ENCODE results near the gene TFCP2L1.
"Not testable (repeated sequence)": the region's sequence is repeated elsewhere in the genome, so short reads cannot be mapped to it uniquely, and the experiment has no call there.

Gene TFCP2L1

DNA sequence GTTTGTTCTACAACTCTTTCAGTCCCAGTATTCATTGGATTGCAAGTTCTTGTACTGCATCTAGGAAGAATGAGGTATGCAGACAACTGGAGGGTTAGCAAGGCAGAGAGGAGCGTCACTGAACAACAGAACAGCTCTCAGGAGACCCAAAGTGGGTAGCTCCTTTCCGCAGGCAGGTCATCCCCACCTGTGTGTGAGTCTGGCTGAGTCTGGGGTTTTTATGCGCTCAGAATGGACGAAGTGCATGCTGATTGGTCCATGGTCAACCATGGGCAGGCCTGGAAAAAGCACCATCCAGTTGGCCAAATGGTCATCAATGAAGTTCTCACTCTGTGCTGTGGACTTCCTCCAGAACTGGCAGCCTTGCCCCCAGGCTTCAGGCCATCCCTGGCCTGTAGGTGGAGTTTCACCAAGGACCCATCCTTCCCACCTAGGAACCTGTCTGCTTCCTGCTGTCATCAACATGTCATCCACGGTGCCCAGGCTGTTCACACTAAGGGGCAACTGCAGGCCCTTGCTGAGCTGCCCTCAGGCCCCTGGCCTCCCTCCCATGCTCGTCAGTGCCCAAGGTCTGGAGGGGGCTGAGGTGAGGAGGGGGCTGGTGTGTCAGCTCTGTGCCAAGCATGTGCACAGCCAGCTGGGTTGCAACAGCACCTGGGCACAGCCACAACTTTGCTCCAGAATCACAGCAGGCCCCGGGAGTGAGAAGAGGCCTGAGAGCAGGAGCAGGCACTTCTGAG is 11.1 kb upstream of the TFCP2L1 start:
- no peak for DNase-seq

DNA sequence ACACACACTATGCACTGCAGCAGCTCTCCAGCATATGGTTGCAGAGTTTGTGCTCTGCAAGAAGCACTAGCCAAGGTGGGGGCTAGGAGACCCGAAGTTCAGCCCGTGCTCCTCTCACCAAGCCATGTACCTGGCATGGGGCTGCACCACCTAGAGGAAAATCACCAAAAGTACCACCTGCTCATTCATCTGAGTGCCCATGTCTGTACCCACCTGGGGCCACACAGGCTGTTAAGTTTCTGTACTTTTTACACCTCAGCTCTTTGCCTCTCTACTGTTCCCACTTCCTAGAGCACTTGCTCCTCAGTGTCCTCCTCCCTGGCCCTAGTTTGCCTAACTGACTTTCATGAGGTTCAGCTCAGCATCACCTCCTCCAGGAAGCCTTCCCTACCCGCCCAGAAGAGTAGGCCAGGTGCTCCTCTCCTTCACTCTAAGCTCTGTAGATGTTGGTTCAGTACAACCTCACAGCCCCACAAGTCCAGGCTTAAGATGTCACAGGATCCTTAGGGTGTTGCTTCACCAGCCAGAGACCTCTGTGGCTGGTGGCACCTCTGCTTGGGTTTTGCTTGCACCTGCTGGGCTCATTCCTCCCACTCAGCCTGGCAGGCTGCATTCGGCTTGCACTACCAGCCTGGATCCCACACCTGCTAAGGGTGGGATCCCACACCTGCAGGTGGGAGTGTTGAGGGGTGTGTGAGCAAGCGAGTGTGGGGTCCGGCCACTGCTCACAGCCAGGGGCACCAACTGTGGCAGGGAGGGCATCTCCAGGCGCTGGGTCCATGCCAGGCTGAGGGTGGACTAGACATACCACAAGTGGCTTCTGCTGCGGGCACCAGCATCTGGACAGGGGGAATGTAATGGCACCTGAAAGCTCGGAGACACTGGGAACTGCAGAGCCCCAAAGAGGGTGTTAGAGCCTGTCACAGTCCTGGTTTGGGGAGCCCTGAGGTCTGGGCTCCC is 10.2 kb upstream of the TFCP2L1 start:
- DNase-seq, result no peak

DNA sequence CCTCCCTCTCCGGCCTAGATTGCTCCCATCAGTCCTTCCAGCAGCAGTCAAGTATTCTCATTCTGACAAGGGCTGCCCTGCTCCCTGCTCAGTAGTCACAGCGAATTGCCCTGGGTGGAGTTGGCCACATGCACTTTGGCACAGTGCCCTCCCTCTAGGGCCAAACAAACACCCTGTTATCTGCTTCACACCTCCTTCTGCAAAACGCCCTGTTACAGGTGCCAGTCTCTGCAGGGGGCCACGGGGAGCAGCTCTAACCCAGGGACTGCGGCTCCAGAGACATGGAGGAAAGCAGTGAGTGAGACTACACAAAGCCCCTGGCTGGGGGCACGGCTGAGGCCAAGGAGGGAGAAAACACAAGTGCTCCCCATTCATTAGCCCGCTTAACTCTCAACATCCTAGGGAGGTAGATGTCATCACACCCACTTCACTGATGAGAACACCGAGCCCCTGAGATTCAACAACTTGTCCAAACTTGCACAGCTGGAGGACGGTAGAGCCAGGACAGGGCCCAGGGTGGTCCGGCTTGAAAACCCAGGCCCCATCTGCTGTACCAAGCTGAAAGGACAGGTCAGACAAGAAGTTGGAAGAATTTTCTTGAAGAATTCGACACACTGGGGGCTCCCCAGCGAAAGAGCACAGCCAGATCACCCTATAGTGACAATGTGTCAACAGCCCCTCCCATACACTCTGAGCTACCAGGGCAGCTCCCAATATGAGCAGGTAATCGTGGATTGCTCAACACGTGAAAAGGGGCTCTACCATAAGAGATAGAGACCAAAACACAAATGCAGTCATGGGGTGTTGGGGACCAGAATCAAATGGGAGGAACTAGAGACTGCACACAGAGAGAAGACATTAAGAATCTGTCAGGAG is 8.7 kb upstream of the TFCP2L1 start:
- no peak for DNase-seq

DNA sequence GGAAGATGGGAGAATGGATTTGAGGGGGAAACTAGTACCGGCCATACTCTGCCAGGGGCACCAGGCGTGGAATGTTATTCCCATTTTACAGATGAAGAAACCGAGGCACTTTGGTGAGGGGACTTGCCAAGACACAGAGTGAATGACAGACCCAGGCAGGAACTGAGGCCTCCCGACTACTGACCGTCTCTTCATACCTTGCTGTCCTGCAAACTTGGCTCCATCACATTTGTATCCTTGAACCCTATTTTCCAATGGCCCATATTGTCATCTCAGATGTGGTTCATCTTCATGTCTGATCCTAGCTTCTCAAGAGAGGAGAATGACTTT is 6.2 kb upstream of the TFCP2L1 start:
- DNase-seq, result no peak

DNA sequence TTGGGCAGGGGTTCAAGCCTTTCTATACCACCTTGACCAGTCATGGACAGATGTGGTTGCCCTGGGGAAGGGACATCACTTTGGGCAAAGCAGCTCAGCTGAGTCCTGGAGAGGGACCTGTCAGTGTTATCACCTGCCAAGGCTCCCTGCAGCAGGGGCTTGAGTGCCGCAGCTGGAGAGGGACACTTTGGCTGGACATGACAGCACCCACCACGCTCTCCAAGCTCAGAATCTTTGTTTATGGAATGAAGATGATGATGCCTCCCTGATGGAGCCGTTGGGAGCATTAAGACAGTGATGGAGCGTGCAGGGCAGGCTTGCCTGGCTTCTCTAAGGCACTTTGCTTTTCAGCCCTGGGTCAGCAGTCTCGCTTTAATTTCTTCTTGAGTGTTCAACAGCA is 4.3 kb upstream of the TFCP2L1 start:
- no peak for DNase-seq

DNA sequence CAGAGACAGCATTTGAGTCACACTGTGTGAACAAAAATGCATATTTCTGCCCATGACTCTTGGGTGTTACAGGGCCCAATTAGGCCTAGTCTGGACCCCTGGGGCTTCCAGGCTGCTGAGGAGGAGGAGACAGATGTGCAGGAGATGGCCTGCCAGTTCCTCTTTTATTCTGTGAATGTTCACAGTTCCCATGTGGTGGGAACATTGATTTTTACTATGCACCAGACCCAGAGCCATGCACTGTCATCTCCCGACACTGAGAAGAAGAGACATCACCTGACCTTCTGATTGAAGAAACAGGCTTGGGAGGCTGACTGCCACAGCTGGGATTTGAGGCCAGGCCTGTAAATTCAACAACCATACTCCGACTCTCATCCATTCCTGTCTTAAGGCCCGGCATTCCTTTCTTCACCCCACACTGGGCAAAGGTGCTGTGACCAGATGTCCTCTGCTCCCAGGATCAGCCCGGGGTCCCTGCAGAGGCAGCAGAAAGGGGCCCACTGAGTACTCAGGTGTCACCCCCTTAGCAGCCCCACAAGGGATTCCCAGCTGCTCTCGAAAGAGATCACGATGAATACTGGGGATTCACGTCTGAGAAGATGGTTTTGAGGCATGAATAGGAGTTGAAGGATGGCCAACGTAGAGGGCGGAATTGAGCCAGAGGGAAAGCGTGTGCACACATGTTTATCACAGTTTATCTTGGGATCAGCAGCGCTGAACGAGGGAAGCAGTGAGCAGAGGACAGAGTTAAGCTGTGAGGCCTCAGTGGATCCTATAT is 3.6 kb upstream of the TFCP2L1 start:
- no peak for DNase-seq

DNA sequence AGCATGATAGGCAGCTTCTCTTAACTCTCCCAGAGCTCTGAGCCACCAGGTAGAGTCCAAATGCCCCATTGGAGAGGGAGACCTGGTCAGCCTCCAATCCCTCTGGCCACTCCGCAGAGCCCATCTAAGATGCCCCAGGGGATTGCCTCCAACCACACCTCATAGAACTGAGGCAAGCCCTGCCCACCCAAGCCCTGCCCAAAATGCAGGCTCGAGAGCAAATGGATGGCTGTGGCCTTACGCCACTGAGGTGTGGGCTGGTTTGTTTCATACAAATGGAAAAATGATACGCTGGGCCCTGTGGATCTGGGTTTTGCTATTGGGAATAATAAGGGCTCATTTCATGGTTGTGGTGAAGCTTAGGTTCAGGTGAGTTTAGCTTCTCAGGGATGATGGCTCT is 3.0 kb upstream of the TFCP2L1 start:
- no peak for DNase-seq

DNA sequence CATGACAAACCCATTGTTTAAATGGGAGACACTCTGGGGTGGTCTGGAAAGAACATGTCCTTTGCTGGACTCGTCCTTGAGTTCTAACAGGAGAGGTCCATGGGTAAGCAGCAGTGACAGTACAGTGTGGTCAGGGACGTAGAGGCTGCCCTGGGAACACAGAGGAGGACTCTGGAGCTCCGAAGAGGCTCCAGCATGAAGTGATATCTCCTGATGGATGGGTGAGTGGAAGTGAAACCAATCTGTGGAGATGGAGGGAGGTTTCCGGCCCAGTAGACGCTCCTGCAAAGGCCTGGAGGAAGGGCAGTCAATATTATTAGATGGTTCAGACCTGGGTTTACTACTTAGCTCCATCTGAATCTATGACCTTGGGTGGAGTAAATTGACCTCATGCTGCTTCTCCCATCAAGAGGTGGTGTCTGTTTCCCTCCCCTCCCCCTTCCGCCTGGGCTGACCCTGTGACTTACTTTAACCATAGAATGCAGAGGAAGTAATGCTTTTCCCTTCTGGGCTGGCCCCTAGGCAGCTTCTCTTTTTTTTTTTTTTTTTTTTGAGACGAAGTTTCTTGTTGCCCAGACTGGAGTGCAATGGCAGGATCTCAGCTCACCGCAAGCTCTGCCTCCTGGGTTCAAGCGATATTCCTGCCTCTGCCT is 2.3 kb upstream of the TFCP2L1 start:
- no peak for DNase-seq

DNA sequence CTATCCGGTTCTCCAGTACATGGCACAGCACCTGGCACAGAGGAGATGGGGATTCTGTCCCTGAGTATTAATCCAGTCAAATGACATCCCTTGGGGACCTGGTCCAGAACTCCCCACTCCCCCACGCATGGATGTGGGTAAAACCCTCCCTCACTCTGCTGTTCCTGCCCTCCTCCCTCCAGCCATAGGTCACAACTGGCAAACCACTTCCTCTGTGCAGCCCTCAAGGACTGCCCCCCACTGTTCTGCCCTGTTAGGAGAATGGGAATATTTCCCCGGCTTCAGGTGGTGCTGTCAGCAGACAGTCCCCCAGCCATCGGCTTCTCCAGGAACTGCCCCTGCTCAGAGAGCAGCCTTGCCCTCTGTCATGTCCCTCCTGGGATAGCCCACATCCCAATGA is 1.5 kb upstream of the TFCP2L1 start:
- no peak for DNase-seq

DNA sequence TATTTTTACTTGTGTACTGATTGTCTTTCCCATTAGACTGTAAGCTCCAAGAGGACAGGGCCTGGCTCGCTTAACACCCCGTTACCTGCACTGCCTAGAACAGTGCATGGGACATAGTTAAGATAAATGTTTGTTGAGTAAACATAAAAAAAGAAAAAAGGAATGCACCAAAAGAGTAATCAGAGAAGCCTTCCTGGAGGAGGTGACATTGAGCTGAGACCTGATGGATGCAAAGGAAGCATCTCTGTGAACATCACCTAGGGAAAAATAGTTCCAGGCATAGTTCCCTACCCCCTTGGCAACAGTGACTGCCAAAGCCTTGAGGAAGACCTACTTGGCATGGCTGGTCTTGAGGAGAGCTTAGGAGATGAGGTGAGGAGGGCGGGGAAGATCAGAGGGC is 924 bp upstream of the TFCP2L1 start:
- DNase-seq, result no peak

DNA sequence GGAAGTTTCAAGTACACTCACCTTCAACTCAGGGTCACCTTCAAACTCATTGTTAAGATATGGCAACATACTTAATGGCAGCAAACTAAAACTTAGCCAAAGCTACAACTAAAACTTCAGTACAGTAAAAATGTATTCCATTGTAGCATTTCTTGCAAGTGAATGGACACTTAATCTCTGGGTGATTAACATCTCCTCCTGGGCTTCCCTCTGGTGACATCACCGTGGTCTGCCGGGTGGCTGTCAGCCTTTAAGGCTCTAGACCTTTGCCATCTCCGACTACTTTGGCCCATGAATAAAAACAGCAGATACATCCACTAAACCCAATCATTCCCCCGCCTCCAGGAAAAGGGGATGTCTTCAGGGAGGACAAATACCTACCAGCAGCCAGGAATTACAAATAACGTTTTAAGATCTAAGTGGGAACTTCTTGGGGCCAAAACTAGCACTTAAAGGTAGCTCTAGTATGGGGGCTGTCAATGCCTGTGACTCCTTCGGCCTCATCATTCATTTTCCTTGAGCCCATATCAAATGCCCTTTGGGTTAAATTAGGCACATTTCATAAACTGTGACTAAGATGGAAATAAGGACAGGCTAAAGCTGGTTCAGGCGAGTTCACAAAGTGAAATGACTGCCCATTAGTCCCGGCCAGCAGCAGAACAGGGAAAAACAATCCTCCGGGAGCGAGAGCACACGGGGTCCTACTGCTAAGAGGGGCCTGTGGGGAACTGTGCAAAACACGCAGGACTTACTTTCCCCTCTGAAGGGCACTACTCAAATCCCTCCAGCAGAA is 1.1 kb downstream of the TFCP2L1 start:
- no peak for DNase-seq

DNA sequence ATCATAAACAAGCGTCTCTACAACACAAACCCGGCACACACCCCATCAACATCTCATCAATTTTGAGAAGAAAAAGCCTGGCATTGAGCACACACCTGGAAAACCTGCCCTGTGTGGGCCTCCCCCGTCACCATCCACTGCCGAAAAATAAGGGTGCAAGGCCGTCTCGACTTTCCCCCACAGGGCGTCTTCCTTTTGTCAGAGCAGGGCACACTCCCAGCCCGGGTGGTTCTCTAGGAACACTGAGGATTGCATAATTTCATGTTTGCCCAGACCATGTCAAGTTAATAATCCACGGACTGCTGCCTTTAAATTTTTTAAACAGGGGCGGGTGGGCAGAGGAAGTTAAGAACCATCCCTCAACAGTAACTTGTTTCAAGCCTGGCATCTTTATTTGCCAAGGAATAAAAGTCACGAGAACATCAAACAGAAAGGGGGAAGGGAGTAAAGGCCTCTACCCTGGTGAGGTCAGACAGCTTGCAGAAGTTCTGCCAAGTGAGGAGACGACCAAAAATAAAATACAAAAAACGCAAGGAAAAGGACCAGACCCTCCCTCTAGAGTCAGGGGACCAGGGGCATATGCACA is 2.1 kb downstream of the TFCP2L1 start:
- DNase-seq, result no peak

DNA sequence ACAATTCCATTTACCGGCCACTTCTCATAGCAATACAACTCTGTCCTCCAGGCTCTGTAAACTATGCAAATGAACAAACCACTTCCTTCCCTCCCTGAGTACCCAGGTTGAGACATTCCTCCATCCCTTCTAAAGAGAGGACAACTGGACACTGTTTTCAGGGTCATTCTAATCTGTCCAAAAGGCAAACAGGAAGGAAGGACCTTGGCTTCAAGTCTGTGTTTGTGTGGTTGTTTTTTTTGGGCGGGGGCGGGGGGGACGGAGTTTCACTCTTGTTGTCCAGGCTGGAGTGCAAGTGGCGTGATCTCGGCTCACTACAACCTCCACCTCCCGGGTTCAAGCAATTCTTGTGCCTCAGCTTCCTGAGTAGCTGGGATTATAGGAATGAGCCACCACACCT is 3.3 kb downstream of the TFCP2L1 start:
- DNase-seq, result no peak

DNA sequence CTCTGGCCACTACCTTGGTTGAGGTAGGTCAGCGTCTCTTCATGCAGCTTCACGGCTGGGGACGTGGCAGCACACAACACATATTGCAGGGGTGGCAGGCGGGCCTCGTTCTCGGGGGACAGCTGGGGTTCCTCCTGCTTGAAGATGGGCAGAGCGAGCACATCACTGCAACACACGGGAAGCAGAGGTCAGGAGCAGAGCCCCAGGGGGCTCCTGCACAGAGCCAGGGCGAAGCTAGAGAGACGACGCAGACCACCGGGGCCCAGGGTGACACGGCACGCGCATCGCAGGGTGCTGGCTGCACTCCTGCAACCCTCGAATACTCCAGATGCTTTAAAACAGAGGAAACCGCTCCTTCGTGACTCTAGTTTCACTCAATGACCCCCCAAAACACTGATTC is 3.9 kb downstream of the TFCP2L1 start:
- DNase-seq, result no peak

DNA sequence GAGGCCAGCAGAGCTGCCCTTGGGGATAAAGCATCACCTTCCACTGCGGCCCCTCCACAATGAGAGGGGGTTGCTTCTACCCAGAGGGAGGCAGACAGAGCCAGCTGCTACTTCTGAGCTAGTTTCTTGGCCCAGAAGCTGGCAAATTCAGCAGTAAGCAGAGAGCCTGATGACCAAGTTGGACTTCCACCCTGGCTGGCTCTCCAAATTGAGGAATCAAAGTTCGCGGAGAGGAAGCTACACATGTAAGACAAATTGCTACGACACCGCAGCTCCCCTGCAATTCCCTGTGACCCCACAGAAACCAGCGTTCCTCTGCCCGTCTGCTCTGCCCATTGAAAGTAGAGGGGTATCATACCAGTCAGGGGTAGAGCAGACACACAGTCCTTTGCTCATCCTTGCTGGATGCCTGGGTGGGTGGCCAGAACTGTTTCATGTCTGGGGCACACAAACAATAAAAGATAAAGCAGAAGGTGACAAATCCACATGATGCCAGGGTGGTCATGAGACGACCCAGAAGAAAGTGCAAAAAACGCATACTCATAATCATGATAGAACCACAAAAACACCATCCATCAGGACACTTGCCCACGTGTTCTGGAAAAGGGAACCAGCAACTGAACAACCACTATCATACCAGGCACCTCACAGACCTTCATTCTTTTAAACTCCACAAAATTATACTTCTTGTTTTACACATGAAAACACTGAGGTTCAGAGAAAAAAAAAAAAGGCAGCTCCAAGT is 5.4 kb downstream of the TFCP2L1 start:
- no peak for DNase-seq

DNA sequence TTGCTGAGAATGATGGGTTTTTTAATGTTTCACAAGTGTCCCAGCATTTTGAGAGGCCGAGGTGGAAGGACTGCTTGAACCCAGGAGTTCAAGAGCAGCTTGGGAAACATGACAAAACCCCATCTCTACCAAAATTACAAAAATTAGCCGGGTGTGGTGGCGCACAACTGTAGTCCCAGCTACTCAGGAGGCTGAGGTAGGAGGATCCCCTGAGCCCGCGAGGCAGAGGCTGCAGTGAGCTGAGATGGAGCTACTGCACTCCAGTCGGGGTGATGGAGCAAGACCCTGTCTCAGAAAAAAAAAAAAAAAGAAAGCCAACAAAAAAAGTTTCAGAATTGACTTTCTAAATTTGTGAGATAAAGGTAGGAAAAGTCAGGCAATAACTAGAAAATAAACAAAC is 8.7 kb downstream of the TFCP2L1 start:
- no peak for DNase-seq

DNA sequence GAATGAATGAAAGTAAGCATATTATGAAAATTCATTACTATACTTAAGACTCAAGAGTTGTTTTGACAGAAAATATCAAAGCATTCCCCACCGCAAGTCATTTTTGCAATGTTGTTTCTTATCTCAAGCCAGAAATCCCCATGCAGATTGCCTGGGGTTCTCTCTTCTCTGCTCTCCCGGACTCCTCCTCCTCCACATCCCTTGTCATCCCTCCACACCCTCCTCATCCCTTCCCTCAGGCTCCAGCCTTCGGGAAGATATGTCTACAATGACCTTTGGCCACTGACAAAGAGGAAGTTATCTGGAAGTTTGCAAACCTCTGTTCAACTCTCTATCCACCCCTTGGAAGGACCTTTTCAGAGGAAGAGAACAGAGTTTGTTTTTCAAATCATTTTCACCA is 11.9 kb downstream of the TFCP2L1 start:
- DNase-seq, result no peak

DNA sequence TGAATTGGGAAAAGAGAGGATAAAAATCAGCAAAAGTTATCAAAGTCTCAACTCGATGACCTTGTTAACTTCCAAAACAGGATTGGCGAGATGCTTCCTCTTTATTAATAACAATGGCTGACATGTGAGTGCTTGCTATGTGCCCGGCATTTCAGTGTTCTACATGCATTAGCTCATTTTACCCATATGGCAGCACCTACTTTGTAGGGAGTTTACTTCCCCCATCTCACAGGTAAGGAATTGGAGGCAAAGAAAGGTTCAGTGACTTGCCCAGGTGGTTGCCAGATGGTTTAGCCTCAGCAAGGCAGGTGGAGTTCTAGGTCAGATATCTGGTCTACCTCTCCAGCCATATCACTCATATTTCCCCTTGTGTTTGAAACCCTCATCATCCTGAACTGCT is 12.4 kb downstream of the TFCP2L1 start:
- DNase-seq, result no peak

DNA sequence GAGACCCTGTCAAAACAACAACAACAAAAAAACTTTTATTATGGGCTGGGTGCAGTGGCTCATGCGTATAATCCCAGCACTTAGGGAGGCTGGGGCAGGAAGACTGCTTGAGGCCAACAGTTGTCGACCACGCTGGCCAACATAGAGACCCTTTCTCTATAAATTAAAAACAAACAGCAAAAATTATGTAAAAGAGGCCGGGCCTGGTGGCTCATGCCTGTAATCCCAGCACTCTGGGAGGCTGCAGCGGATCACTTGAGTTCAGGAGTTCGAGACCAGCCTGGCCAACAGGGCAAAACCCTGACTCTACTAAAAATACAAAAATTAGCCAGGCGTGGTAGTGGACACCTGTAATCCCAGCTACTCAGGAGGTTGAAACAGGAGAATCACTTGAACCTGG is 15.6 kb downstream of the TFCP2L1 start:
- not testable (repeated sequence) for DNase-seq

DNA sequence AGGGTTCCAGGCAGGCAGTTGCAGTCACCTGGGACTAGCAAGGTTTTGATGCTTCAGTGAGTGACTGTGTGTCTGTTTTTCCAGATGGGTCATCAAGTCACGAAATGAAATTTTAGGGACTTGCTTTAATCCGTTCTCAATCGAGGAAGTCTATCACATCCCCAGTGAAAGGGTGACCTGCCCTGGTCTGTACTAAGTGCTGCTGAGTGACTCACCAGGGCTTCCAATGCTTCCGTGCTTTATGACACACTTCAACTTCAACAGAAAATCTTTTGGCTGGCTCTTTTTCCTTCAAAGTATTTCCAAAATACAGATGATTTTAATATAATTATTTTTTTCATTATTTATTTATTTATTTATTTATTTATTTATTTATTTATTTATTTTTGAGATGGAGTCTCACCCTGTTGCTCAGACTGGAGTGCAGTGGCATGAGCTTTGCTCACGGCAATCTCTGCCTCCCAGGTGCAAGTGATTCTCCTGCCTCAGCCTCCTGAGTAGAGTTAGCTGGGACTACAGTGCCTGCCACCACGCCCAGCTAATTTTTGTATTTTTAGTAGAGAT is 18.4 kb downstream of the TFCP2L1 start:
- no peak for DNase-seq
